Erythroblast (primary cell): Measurements from ENCODE around the gene OR51M1.

ENCODE experiments used
- GATA1 ChIP-seq: IDR thresholded peaks from 2 replicates; pipeline ENCODE4 v1.6.1; 2011; ENCODE audit warnings: low read depth, mild to moderate bottlenecking, control low read depth, low read length, moderate library complexity
- POLR2A ChIP-seq: IDR thresholded peaks from 2 replicates; pipeline ENCODE4 v1.6.1; 2011; ENCODE audit warnings: mild to moderate bottlenecking, low read length

DNA sequence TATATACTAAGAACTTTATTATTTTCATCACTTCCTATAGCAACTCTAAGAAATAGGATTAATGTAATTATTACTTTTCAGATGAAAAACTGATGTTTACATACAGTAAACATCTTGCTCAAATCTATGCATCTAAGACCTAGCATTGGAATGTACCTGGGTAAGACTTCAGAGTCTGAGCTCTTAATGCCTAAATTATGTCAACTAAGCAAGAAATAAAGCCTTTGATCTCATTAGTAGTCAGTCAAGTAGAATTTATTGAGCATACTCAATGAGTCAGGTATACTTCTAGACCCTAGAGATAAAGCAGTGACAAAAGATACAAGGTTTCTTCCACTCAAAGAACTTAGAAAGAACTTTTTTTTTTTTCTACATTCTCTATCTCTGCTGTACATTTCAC is 21.6 kb downstream of the OR51M1 start:
- TF ChIP-seq POLR2A, result no peak
- no peak for TF ChIP-seq GATA1
